Fibroblast of lung (primary cell): ENCODE results near the gene MUC4.
"Not testable (repeated sequence)": the region's sequence is repeated elsewhere in the genome, so short reads cannot be mapped to it uniquely, and the experiment has no call there.

Experiments
- EZH2 ChIP-seq: IDR thresholded peaks from 2 replicates; pipeline ENCODE4 v1.5.1; 2012; ENCODE audit warnings: low read length, control low read depth, mild to moderate bottlenecking; ENCODE audit errors: missing control alignments
- TF ChIP-seq, protein P1 (sequence below), 2 donors: IDR thresholded peaks in 1 of 2; conservative IDR thresholded peaks in 1 of 2; 1 replicate in 1 of 2; 2 replicates in 1 of 2; pipeline ENCODE4 v1.5.1; 2011 to 2012; ENCODE audit warnings: low read length in 2 of 2, control low read depth in 1 of 2, inconsistent platforms in 1 of 2, low read depth in 1 of 2, mild to moderate bottlenecking in 1 of 2

DNA sequence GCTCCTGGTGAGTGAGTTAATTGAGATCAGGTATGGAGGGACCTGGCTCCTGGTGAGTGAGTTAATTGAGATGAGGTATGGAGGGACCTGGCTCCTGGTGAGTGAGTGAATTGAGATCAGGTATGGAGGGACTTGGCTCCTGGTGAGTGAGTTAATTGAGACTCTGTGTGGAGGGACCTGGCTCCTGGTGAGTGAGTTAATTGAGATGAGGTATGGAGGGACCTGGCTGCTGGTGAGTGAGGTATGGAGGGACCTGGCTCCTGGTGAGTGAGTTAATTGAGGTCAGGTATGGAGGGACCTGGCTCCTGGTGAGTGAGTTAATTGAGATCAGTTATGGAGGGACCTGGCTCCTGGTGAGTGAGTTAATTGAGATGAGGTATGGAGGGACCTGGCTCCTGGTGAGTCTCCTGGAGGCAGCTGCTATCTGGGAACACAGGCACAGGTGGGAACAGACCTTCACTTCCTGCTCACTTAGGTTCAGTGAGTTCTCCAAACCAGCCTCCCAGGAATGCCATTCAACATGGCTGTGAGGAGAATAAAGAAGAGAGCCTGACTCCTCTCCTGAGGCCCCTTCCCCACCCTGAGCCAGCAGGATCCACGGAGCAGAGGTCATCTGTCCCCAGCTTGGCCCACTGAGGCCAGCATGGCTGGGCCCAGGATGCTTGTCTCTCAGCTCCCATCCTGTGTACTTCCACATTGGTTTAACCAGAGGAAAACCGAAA is 100.5 kb downstream of the MUC4 start:
- TF ChIP-seq, protein P1, sequence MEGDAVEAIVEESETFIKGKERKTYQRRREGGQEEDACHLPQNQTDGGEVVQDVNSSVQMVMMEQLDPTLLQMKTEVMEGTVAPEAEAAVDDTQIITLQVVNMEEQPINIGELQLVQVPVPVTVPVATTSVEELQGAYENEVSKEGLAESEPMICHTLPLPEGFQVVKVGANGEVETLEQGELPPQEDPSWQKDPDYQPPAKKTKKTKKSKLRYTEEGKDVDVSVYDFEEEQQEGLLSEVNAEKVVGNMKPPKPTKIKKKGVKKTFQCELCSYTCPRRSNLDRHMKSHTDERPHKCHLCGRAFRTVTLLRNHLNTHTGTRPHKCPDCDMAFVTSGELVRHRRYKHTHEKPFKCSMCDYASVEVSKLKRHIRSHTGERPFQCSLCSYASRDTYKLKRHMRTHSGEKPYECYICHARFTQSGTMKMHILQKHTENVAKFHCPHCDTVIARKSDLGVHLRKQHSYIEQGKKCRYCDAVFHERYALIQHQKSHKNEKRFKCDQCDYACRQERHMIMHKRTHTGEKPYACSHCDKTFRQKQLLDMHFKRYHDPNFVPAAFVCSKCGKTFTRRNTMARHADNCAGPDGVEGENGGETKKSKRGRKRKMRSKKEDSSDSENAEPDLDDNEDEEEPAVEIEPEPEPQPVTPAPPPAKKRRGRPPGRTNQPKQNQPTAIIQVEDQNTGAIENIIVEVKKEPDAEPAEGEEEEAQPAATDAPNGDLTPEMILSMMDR (conservative IDR thresholded peaks at IDR 0.05 in 1 of 2, IDR thresholded peaks at IDR 0.05 in 1 of 2; ENCODE audit: low read depth in 1 of 2, low read length in 2 of 2), result not testable (repeated sequence)
- TF ChIP-seq EZH2, result not testable (repeated sequence)
